ENCODE data around the gene ADGRE1. TPM values are rescaled to one million over a fixed set of nuclear protein-coding genes. Genes with fewer than 3 reads are reported as not detected.

ADGRE1 gene
- total RNA-seq, 1 experiment from 2014 or later = not detected

DNA sequence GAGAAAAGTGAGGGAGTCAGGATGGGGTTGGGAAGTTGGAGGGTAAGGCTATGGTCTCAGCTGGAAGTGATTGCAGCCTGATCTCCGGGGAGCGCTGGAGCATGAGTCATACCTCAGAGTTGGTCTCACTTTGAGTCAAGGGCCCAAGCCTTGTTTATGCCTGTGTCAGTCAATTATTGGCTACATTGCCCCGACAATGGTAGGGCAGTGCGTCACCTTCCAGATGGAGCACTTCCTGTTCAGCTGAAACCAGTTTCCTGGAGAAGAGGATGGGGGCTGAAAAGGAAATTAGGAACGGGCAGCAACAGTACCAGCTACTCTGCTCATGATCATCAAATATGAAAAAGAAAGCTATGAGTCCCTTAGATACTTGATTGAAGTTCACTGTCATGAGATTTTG is 60.4 kb downstream of the ADGRE1 start:
- DNase-seq (ENCODE audit: low spot score) = no peak
- in situ Hi-C loops (cut with HindIII; ENCODE audit: low sequenced_read_pairs) = no loop called here

GRCh38 chr19:6948884-6949283 is 61.5 kb downstream of the ADGRE1 start:
- in situ Hi-C loops (cut with HindIII; ENCODE audit: low sequenced_read_pairs) = no loop called here
- DNase-seq (ENCODE audit: low spot score) = no peak

DNA sequence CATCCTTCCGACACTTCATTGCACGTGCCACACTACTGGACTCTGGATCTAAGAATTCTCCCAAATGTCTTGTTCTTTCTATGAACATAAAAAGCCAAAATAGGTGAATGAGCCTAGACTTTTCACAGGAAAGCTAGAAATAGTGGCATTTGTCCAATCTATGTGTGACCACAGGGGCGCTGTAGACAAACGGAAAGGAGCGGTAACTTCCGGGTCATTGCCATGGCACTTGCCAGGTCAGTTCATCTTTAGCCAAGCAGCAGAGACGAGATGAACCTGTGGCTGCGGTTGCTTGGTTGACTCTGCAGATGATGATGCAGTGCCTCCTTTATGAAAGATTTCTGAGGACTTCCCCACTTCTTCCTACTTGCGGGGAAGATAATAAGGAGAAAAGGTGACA is 65.6 kb downstream of the ADGRE1 start:
- DNase-seq (ENCODE audit: low spot score) = no peak
- in situ Hi-C loops (cut with HindIII; ENCODE audit: low sequenced_read_pairs) = no loop called here

DNA sequence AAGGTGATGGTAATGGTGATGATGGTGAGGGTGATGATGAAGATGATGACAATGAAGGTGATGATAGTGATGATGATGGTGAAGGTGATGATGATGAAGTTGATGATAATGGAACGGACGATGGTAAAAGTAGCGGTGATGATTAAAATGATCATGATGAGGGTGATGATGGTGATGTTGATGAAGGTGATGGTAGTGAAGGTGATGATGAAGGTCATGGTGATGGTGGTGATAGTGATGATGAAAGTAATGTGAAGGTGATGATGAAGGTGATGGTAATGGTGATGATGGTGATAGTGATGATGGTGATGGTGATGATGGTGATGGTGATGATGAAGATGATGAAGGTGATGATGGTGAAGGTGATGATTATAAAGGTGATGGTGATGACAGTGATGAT is 67.7 kb downstream of the ADGRE1 start:
- in situ Hi-C loops (cut with HindIII; ENCODE audit: low sequenced_read_pairs) = no loop called here
- DNase-seq (ENCODE audit: low spot score) = no peak

DNA sequence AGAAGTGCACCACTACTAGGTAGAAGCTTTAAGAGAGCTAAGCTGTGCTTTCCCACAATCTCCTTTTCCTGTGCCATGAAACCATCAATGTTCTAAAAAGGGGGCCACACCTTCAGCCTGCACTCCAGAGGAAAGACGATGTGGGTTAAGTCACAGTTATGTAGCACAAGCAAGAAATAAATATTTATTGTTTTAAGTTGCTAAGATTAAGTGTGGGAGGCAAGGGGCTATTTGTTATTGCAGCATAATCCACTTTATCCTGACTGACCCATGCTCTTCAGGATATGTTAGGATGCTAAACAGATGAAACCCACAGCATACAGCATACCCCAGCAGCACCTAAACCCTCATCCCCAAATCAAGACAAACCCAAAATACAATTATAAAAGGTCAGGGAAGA is 69.2 kb downstream of the ADGRE1 start:
- in situ Hi-C loops (cut with HindIII; ENCODE audit: low sequenced_read_pairs) = no loop called here
- no peak for DNase-seq (ENCODE audit: low spot score)

GRCh38 chr19:6958791-6959190 is 71.4 kb downstream of the ADGRE1 start:
- DNase-seq (ENCODE audit: low spot score) = no peak
- in situ Hi-C loops (cut with HindIII; ENCODE audit: low sequenced_read_pairs) = no loop called here

DNA sequence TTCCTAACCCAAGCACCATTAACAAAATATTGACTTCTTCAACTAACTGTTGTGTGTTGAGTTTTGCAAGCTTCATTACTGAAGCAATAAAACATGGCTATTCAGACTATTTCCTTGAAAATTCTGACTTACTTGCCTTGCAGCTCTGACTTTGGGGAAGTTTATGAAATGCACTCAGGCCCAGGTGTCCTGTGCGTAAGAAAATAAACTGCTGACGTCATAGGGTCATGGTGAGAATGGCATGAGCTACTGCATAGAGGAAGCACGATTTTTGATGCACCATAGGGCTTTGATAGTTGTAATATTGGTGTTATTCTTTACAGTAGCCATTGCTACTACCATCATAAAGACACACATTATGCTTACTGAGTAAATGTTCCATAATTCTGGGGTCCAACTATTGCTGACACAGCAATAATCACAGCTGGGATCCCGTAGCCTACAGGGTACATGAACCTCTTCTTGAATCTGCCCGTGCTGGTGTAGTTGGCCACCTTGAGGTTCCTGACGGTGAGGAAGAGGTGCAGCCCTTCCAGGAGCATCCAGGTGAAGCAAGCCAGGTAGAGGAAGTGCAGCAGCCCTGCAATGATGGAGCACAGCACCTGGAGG is 76.0 kb downstream of the ADGRE1 start:
- no peak for DNase-seq (ENCODE audit: low spot score)
- in situ Hi-C loops (cut with HindIII; ENCODE audit: low sequenced_read_pairs) = no loop called here

DNA sequence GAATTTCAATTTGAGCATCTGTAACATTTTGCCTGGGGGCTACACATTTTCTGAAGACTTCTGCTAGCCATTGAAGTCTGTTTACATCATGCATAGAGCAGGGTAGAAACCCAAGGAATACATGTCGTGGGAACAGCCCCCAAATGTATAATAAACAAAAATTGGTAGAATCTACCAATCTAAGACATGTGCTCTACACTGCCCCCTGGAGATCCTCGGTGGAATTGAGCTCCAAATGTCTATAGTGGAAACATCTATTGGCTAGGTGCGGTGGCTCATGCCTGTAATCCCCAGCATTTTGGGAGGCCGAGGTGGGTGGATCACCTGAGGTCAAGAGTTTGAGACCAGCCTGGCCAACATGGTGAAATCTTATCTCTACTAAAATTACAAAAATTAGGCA is 76.6 kb downstream of the ADGRE1 start:
- DNase-seq (ENCODE audit: low spot score) = no peak
- in situ Hi-C loops (cut with HindIII; ENCODE audit: low sequenced_read_pairs) = no loop called here

- in situ Hi-C loops (cut with HindIII; ENCODE audit: low sequenced_read_pairs) = no loop called here
- no peak for DNase-seq (ENCODE audit: low spot score)
Observed at GRCh38 chr19:6967967-6968366, 80.6 kb downstream of the ADGRE1 start.

GRCh38 chr19:6969490-6969889 is 82.1 kb downstream of the ADGRE1 start:
- in situ Hi-C loops (cut with HindIII; ENCODE audit: low sequenced_read_pairs) = no loop called here
- DNase-seq (ENCODE audit: low spot score) = no peak

- in situ Hi-C loops (cut with HindIII; ENCODE audit: low sequenced_read_pairs) = no loop called here
- no peak for DNase-seq (ENCODE audit: low spot score)
Observed at GRCh38 chr19:6970021-6970420, 82.6 kb downstream of the ADGRE1 start.

DNA sequence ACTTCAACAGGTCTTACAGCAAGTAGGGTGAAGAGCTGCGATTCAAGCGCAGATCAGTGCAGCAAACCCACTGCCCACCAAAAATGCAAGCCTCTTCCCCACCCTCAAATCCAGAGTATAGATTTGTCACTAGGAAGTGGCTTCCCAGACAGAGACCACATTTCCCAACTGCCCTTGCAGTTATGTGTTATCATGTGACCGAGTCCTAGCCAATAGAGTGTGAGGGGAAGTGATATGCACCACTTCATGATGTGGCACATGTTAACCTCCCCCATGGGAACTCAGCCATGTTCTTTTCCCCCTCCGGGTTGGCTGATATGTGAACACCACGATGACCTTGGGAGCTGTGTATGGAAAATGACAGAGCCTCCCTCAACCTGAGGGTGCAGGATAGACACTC is 83.1 kb downstream of the ADGRE1 start:
- in situ Hi-C loops (cut with HindIII; ENCODE audit: low sequenced_read_pairs) = no loop called here
- no peak for DNase-seq (ENCODE audit: low spot score)

DNA sequence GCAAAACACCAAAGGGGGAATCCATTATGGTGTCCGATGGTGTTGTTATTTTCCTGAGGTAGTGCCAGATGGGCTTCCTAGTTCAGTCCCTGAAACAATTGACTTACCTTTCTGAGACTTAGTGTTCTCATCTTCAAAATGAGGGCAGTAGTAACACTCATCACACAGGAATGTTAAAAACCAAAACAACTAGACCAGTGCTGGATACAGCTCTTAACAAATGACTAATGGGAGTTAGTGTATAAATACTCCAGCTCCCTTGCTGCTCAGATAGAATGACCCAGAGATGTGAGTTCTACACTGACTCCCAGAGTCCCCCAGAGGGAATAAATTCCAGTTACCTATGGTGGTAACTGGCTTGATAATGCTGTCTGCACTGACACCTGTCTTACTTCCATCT is 84.0 kb downstream of the ADGRE1 start:
- in situ Hi-C loops (cut with HindIII; ENCODE audit: low sequenced_read_pairs) = no loop called here
- no peak for DNase-seq (ENCODE audit: low spot score)

GRCh38 chr19:6976197-6976596 is 88.8 kb downstream of the ADGRE1 start:
- in situ Hi-C loops (cut with HindIII; ENCODE audit: low sequenced_read_pairs) = no loop called here
- DNase-seq (ENCODE audit: low spot score) = no peak

DNA sequence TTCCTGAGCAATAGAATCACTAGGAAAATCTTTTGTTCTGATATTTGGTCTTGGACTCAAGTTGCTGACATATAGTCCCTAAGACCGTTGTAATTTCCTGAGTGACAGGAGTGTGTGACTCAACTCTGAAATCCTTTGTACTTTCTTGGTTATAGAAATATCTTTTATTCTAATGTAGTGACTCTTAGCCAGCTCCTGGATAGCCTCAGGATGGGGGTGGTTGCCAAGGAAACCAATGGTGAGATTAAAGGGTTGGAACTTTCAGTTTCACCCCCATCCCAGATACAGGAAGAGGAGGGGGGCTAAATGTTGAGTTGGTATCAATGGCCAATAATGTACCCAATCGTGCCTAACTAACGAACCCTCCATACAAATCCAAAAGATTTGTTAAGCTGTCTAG is 92.0 kb downstream of the ADGRE1 start:
- DNase-seq (ENCODE audit: low spot score) = no peak
- in situ Hi-C loops (cut with HindIII; ENCODE audit: low sequenced_read_pairs) = no loop called here

GRCh38 chr19:6983448-6983847 is 96.1 kb downstream of the ADGRE1 start:
- in situ Hi-C loops (cut with HindIII; ENCODE audit: low sequenced_read_pairs) = no loop called here
- no peak for DNase-seq (ENCODE audit: low spot score)

- in situ Hi-C loops (cut with HindIII; ENCODE audit: low sequenced_read_pairs) = no loop called here
Observed at GRCh38 chr19:6987850-6988249, 100.5 kb downstream of the ADGRE1 start.

DNA sequence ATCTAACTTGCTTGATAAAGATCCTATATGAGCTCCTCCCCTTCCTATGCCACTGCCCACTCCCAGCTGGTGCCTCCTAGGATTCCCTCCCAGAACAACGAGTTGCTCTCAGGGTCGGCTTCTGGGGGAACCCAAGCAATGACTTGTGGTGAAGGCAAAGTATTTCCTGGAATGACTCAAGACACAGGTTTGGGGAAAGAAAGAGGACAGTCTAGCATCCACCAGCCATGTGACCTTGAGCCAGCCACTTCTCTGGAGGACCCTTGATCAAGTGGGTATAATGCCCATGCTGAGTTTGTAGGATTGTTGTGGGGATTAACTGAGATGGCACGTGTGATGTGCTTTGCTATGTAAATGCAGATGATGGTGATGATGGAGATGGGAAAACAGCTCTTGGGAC is 100.9 kb downstream of the ADGRE1 start:
- in situ Hi-C loops (cut with HindIII; ENCODE audit: low sequenced_read_pairs) = no loop called here
- no peak for DNase-seq (ENCODE audit: low spot score)

More at GRCh38 chr19:6987850-6988249, 100.5 kb downstream of the ADGRE1 start:
- no peak for DNase-seq (ENCODE audit: low spot score)
